ENCODE data around the gene KIAA0930.
"Not testable (repeated sequence)": the region's sequence is repeated elsewhere in the genome, so short reads cannot be mapped to it uniquely, and the experiment has no call there.

Gene KIAA0930

GRCh38 chr22:45204241-45204640, 36.5 kb downstream of the KIAA0930 start:
- no peak for DNase-seq

GRCh38 chr22:45203150-45203951, 37.3 kb downstream of the KIAA0930 start:
- no peak for DNase-seq

GRCh38 chr22:45202333-45203149, 38.2 kb downstream of the KIAA0930 start:
- peak in 2 of 58 donors; percentile 27 to 39 for DNase-seq

- DNase-seq, result no peak
Measured at GRCh38 chr22:45201678-45202332, 38.9 kb downstream of the KIAA0930 start.

- no peak for DNase-seq
Measured at GRCh38 chr22:45200860-45201511, 39.7 kb downstream of the KIAA0930 start.

- no peak for DNase-seq
Measured at GRCh38 chr22:45200230-45200629, 40.5 kb downstream of the KIAA0930 start.

- no peak for DNase-seq
Measured at GRCh38 chr22:45199723-45200122, 41.0 kb downstream of the KIAA0930 start.

- DNase-seq, result no peak
Measured at GRCh38 chr22:45198463-45198795, 42.3 kb downstream of the KIAA0930 start.

- DNase-seq, result no peak
Measured at GRCh38 chr22:45197606-45198462, 42.9 kb downstream of the KIAA0930 start.

GRCh38 chr22:45196926-45197605, 43.6 kb downstream of the KIAA0930 start:
- DNase-seq, result no peak

- no peak for DNase-seq
Measured at GRCh38 chr22:45196308-45196707, 44.4 kb downstream of the KIAA0930 start.

GRCh38 chr22:45195616-45196015, 45.1 kb downstream of the KIAA0930 start:
- DNase-seq, result no peak

GRCh38 chr22:45194686-45195085, 46.0 kb downstream of the KIAA0930 start:
- no peak for DNase-seq

- peak in 1 of 58 donors; percentile 10 for DNase-seq
Measured at GRCh38 chr22:45192701-45193187, 48.0 kb downstream of the KIAA0930 start.

- not testable (repeated sequence) for DNase-seq
Measured at GRCh38 chr22:45191746-45192145, 48.9 kb downstream of the KIAA0930 start.

- DNase-seq, result no peak
Measured at GRCh38 chr22:45190202-45190872, 50.4 kb downstream of the KIAA0930 start.

GRCh38 chr22:45188779-45189178, 51.9 kb downstream of the KIAA0930 start:
- no peak for DNase-seq

GRCh38 chr22:45187891-45188290, 52.8 kb downstream of the KIAA0930 start:
- DNase-seq, result no peak

Data from anterior cingulate cortex (tissue), 58 donors.